ENCODE measurements around the gene PODXL2. TPM values are rescaled to one million over a fixed set of nuclear protein-coding genes. Genes with fewer than 3 reads are reported as not detected.

The PODXL2 gene
- total RNA-seq, 2 experiments from 2014 or later = 4.0 to 4.2 TPM

GRCh38 chr3:127688416-127689265 lies 59.7 kb downstream of the PODXL2 start:
- Mint-ChIP-seq H3K36me3 (ENCODE audit: low read depth) (no peaks in the 10 kb centered on the region), H3K4me3 (no peak overlapping the region), H3K9me3 (no peaks in the 10 kb centered on the region), H3K27me3 (no peaks in the 10 kb centered on the region), H3K27ac (no peak overlapping the region), H3K4me1 (ENCODE audit: low read depth) (peaks cover 6% of the 10 kb centered on the region)
- no peak for ATAC-seq (ENCODE audit: poor library complexity)
- DNase-seq = peak in 1 of 14 experiments; percentile 16
- TF ChIP-seq CTCF (IDR thresholded peaks at IDR 0.05) = no peak
- Histone ChIP-seq H3K36me3 (ENCODE audit: insufficient read depth, low read length) (no peaks in the 10 kb centered on the region), H3K27ac (ENCODE audit: low read depth in 1 of 2, low read length in 2 of 2) (no peak overlapping the region), H3K27me3 (ENCODE audit: control insufficient read depth in 1 of 2, insufficient read depth in 2 of 2, low read length in 2 of 2) (no peaks in the 10 kb centered on the region), H3K9me3 (ENCODE audit: control insufficient read depth in 1 of 2, insufficient read depth in 1 of 2, low read length in 2 of 2) (no peaks in the 10 kb centered on the region), H3K4me3 (ENCODE audit: low read length) (no peak overlapping the region), H3K4me1 (ENCODE audit: insufficient read depth, low read length) (peaks cover 4% of the 10 kb centered on the region)
- intact Hi-C loops (cut with DNase I, micrococcal nuclease) = no loop called here
- ChIA-PET POLR2A (interaction anchor here (2.2 kb wide), 1 partner anchor 16 kb away, joined by 5 read pairs; the partner anchor contains the start of gene ABTB1), CTCF (interaction anchor here (1.0 kb wide), 1 partner anchor 113 kb away, joined by 3 read pairs; no protein-coding TSS in a partner anchor)

DNA sequence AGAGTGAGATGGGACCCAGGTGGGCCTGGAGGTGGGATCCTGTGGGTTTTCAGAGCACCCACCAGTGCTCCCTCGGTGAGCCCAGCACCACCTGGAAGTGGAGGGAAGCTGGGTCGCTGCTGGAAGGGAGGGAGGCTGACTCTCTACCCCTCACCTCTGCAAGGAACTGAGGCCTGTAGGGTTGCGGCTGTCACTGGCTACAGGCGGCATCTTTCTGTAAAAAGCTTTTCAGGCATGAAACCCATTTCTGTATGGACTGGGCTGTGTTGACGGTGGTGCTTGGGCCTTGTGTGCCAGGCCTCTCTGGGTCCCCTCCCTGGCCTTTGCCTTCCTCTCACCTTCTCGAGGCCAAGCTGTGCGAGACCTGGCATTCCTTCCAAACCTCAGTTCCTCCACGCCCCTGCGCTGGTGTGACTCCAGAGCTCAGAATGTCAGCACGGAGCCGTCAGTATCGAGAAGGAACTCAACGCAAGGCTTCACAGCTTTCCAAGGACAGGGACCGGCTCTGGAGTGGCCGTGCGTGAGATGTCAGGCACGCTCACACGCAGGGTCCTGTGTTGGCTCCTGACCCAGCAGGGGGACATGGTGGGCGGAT lies 60.4 kb downstream of the PODXL2 start:
- no peak overlapping the region for H3K27ac Mint-ChIP-seq
- no peak for ATAC-seq (ENCODE audit: poor library complexity)
- no peaks in the 10 kb centered on the region for H3K27me3 Mint-ChIP-seq
- no peak overlapping the region for H3K4me3 Mint-ChIP-seq
- no peak for TF ChIP-seq CTCF (IDR thresholded peaks at IDR 0.05)
- Histone ChIP-seq H3K27ac (ENCODE audit: low read depth in 1 of 2, low read length in 2 of 2) (no peak overlapping the region), H3K9me3 (ENCODE audit: control insufficient read depth in 1 of 2, insufficient read depth in 1 of 2, low read length in 2 of 2) (no peaks in the 10 kb centered on the region), H3K36me3 (ENCODE audit: insufficient read depth, low read length) (no peaks in the 10 kb centered on the region), H3K27me3 (ENCODE audit: control insufficient read depth in 1 of 2, insufficient read depth in 2 of 2, low read length in 2 of 2) (no peaks in the 10 kb centered on the region), H3K4me1 (ENCODE audit: insufficient read depth, low read length) (no peaks in the 10 kb centered on the region), H3K4me3 (ENCODE audit: low read length) (no peak overlapping the region)
- DNase-seq = peak in 1 of 14 experiments; percentile 24
- H3K4me1 Mint-ChIP-seq (ENCODE audit: low read depth) = no peaks in the 10 kb centered on the region
- intact Hi-C loops (cut with DNase I, micrococcal nuclease) = no loop called here
- ChIA-PET POLR2A (interaction anchor here (2.2 kb wide), 1 partner anchor 17 kb away, joined by 5 read pairs; the partner anchor contains the start of gene ABTB1), CTCF (no interaction called here)
- no peaks in the 10 kb centered on the region for H3K9me3 Mint-ChIP-seq
- no peaks in the 10 kb centered on the region for H3K36me3 Mint-ChIP-seq (ENCODE audit: low read depth)

DNA sequence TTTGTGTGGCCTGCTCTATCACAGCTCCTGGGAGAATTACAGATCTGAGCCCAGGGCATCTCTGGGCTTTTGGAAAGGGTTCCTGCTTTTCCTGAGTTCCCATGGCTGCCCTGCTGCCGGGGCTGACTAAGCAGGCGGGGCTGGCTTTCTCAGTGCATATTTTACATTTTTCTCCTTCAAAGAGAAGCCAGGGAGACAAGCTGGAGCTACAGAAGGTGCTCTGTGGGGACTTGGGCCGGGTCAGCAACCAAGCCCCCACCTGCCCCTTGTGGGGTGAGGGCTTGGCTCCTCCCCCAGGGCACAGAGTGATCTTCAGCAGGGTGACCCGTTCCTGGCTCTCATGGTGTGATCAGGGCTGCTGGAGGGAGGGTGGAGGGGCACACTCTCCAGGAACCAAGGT lies 61.1 kb downstream of the PODXL2 start:
- no peak for TF ChIP-seq CTCF (IDR thresholded peaks at IDR 0.05)
- intact Hi-C loops (cut with DNase I, micrococcal nuclease) = no loop called here

More for the DNA sequence above, 61.1 kb downstream of the PODXL2 start:
- DNase-seq (no peak), ATAC-seq (ENCODE audit: poor library complexity) (no peak)
- H3K4me1 ChIP-seq (ENCODE audit: insufficient read depth, low read length) = no peaks in the 10 kb centered on the region
- POLR2A ChIA-PET = interaction anchor here (2.2 kb wide), 1 partner anchor 17 kb away, joined by 5 read pairs; the partner anchor contains the start of gene ABTB1
- no peaks in the 10 kb centered on the region for H3K27me3 Mint-ChIP-seq
- CTCF ChIA-PET = no interaction called here
- no peaks in the 10 kb centered on the region for H3K4me1 Mint-ChIP-seq (ENCODE audit: low read depth)
- no peaks in the 10 kb centered on the region for H3K36me3 ChIP-seq (ENCODE audit: insufficient read depth, low read length)
- no peak overlapping the region for H3K4me3 ChIP-seq (ENCODE audit: low read length)
- no peak overlapping the region for H3K27ac Mint-ChIP-seq
- H3K9me3 Mint-ChIP-seq = no peaks in the 10 kb centered on the region
- H3K27ac ChIP-seq (ENCODE audit: low read depth in 1 of 2, low read length in 2 of 2) = no peak overlapping the region
- H3K4me3 Mint-ChIP-seq = no peak overlapping the region
- no peaks in the 10 kb centered on the region for H3K9me3 ChIP-seq (ENCODE audit: control insufficient read depth in 1 of 2, insufficient read depth in 1 of 2, low read length in 2 of 2)
- no peaks in the 10 kb centered on the region for H3K36me3 Mint-ChIP-seq (ENCODE audit: low read depth)
- no peaks in the 10 kb centered on the region for H3K27me3 ChIP-seq (ENCODE audit: control insufficient read depth in 1 of 2, insufficient read depth in 2 of 2, low read length in 2 of 2)

All from CD4-positive, alpha-beta T cell (primary cell).